ENCODE results near the gene SAMD4A. TPM values are rescaled to one million over a fixed set of nuclear protein-coding genes. Genes with fewer than 3 reads are reported as not detected.

The SAMD4A gene
- total RNA-seq, 4 donors from 2014 or later: 15.3 to 40.2 (median 22.3) TPM

DNA sequence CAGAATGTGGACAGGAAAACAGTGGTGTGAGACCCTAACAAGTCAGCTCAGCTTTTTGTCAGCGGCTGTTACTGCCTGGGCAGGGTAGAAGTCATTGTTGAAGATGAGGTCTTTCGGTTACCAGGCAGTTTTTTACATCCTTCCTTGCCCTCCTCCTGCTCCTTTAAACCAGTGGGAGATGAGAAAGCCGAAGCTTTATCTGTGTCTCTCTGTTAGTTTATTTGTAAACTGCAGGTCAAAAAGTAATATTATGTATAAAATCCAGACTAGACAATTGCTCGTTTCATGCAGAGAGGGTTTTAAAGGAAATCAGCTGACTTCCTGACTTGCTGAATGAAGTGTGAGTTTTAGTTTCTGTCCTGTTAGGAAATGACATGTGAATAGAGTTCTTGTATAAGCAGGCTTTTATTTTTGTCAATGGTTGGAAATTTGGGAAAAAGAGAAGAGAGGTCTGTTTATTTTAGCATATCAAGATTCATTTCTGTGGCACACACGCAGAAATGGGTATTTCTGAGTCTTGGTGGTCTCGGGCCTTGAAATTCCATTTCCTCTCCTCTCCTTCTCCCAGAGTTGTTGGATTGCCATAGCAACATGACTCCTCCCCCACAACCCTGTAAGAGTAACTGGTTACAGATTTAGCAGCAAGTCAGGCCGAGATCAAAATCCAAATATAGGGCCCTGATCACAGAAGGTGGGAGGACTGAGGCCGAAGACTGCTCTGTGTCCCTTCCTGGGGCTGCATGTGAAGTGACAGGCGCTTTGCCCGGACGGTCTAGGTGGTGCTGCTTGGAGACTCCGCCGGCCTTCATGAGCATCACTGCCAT is 60.8 kb downstream of the SAMD4A start:
- Histone ChIP-seq H3K36me3 (no peaks in the 10 kb centered on the region), H3K9me3 (no peaks in the 10 kb centered on the region), H3K4me1 (peaks cover 10 to 49% (median 19%) of the 10 kb centered on the region in 4 donors), H3K27ac (peak overlapping the region; percentile 71 to 77 (median 74)), H3K4me3 (peak overlapping the region in 1 of 4 donors; percentile 11), H3K27me3 (no peaks in the 10 kb centered on the region)
- TF ChIP-seq, protein P1, sequence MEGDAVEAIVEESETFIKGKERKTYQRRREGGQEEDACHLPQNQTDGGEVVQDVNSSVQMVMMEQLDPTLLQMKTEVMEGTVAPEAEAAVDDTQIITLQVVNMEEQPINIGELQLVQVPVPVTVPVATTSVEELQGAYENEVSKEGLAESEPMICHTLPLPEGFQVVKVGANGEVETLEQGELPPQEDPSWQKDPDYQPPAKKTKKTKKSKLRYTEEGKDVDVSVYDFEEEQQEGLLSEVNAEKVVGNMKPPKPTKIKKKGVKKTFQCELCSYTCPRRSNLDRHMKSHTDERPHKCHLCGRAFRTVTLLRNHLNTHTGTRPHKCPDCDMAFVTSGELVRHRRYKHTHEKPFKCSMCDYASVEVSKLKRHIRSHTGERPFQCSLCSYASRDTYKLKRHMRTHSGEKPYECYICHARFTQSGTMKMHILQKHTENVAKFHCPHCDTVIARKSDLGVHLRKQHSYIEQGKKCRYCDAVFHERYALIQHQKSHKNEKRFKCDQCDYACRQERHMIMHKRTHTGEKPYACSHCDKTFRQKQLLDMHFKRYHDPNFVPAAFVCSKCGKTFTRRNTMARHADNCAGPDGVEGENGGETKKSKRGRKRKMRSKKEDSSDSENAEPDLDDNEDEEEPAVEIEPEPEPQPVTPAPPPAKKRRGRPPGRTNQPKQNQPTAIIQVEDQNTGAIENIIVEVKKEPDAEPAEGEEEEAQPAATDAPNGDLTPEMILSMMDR (IDR thresholded peaks at IDR 0.05): no peak
- in situ Hi-C loops (cut with MboI; ENCODE audit: low pct_ligation_motif_present in 1 of 4, low pct_unique_long_range_greater_than_20kb in 1 of 4, low sequenced_read_pairs in 3 of 4): no loop called here
- WGBS, 2 donors (ENCODE audit: low coverage in 1 of 2): 30 to 48% methylated on average over 3 to 13 of the region's 13 CpGs
- intact Hi-C loops (cut with DNase I; ENCODE audit: low total_unique reads): no loop called here
- no peak for DNase-seq

DNA sequence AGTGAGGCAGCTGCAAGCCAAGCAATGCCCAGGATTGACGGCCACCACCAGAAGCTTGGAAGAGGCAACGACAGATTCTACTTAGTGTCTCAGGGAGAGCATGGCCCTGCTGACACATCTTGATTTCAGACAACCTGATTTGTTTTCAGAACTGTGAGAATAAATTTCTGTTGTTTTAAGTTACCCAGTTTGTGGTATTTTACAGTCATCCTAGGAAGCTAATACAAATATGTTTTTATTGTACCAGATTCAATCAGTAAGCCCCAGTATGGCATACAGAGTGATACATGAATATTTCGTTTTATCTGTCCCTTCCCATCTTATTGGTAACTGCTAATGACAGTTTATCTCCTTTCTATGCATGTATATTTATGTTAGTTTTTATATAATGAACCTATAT is 62.3 kb downstream of the SAMD4A start:
- no peaks in the 10 kb centered on the region for H3K9me3 ChIP-seq
- H3K4me1 ChIP-seq: peaks cover 10 to 49% (median 19%) of the 10 kb centered on the region in 4 donors
- no peaks in the 10 kb centered on the region for H3K27me3 ChIP-seq
- no peak for TF ChIP-seq EP300 (IDR thresholded peaks at IDR 0.05; ENCODE audit: low read depth)
- no peak for DNase-seq
- H3K27ac ChIP-seq: peak overlapping the region in 3 of 4 donors; percentile 71 to 75 (median 73)
- H3K4me3 ChIP-seq: no peak overlapping the region
- WGBS, 2 donors (ENCODE audit: low coverage in 1 of 2): 80 to 91% methylated on average over 1 to 3 of the region's 3 CpGs
- intact Hi-C loops (cut with DNase I; ENCODE audit: low total_unique reads): no loop called here
- H3K36me3 ChIP-seq: no peaks in the 10 kb centered on the region
- in situ Hi-C loops (cut with MboI; ENCODE audit: low pct_ligation_motif_present in 1 of 4, low pct_unique_long_range_greater_than_20kb in 1 of 4, low sequenced_read_pairs in 3 of 4): no loop called here

DNA sequence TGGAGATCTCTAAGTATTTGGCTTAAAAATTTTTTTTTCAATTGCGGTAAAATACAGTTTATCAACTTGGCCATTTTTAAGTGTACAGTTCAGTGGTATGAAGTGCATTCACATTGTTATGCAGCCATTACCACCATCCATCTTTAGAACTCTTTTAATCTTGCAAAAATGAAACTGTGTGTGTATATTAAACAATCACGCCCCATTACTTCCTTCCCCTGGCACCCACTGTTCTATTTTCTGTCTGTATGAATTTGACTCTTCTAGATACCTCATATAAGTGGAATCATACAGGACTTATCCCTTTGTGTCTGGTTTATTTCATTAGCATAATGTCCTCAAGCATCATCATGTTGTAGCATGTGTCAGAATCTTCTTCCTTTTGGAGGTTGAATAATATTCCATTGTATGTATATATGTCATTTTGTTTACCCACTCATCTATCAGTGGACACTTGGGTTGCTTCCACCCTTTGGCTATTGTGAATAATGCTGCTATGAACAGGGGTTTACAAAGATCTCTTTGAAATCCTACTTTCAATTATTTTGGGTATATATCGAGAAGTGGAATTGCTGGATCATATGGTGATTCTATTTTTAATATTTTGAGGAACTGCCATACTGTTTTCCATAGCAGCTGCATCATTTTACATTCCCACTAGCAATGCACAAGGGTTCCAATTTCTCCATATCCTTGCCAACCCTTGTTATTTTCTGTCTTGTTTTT is 62.9 kb downstream of the SAMD4A start:
- Histone ChIP-seq H3K36me3 (no peaks in the 10 kb centered on the region), H3K9me3 (no peaks in the 10 kb centered on the region), H3K27ac (no peak overlapping the region), H3K27me3 (no peaks in the 10 kb centered on the region), H3K4me1 (peaks cover 10 to 46% (median 18%) of the 10 kb centered on the region in 4 donors), H3K4me3 (no peak overlapping the region)
- in situ Hi-C loops (cut with MboI; ENCODE audit: low pct_ligation_motif_present in 1 of 4, low pct_unique_long_range_greater_than_20kb in 1 of 4, low sequenced_read_pairs in 3 of 4): no loop called here
- no peak for DNase-seq
- intact Hi-C loops (cut with DNase I; ENCODE audit: low total_unique reads): no loop called here
- TF ChIP-seq, protein P1 (IDR thresholded peaks at IDR 0.05): no peak
- TF ChIP-seq POLR2AphosphoS5 (IDR thresholded peaks at IDR 0.05) (no peak), EP300 (IDR thresholded peaks at IDR 0.05; ENCODE audit: low read depth) (no peak), POLR2A (IDR thresholded peaks at IDR 0.05) (no peak)
- WGBS, 2 donors (ENCODE audit: low coverage in 1 of 2): 51 to 64% methylated on average over 3 of the region's 3 CpGs

DNA sequence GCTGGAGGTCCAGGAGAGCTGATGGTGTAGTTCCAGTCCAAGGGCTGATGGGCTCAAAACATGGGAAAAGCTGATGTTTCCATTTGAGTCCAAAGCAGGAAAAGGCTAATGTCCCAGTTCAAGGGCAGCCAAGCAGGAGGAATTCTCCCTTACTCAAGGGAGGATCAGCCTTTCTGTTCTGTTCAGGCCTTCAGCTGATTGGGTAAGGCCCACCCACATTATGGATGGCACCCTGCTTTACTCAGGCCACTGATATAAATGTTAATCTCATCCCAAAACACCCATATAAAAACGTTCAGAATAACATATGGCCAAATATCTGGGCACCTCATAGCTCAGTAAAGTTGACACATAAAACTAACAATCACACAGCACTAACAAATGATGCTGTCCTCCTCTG is 64.1 kb downstream of the SAMD4A start:
- no peak for DNase-seq
- no peaks in the 10 kb centered on the region for H3K9me3 ChIP-seq
- TF ChIP-seq EP300 (IDR thresholded peaks at IDR 0.05; ENCODE audit: low read depth): no peak
- TF ChIP-seq, protein P1 (IDR thresholded peaks at IDR 0.05): no peak
- TF ChIP-seq POLR2A (IDR thresholded peaks at IDR 0.05): no peak
- TF ChIP-seq POLR2AphosphoS5 (IDR thresholded peaks at IDR 0.05): no peak
- H3K4me1 ChIP-seq: peaks cover 10 to 37% (median 14%) of the 10 kb centered on the region in 4 donors
- no peak overlapping the region for H3K27ac ChIP-seq
- 53 to 64% methylated on average over 1 of the region's 1 CpG for WGBS, 2 donors (ENCODE audit: low coverage in 1 of 2)
- H3K36me3 ChIP-seq: no peaks in the 10 kb centered on the region
- in situ Hi-C loops (cut with MboI; ENCODE audit: low pct_ligation_motif_present in 1 of 4, low pct_unique_long_range_greater_than_20kb in 1 of 4, low sequenced_read_pairs in 3 of 4) (no loop called here), intact Hi-C loops (cut with DNase I; ENCODE audit: low total_unique reads) (no loop called here)
- no peak overlapping the region for H3K4me3 ChIP-seq
- no peaks in the 10 kb centered on the region for H3K27me3 ChIP-seq

Measured in transverse colon (tissue), 4 donors.